GM04504 (cell line): Measurements from ENCODE around the gene RAB27B.

Source experiments
- DNase-seq: peaks from one replicate; pipeline ENCODE4 v3.0.0-alpha.2; 2012; ENCODE audit warnings: low read depth

The RAB27B gene

DNA sequence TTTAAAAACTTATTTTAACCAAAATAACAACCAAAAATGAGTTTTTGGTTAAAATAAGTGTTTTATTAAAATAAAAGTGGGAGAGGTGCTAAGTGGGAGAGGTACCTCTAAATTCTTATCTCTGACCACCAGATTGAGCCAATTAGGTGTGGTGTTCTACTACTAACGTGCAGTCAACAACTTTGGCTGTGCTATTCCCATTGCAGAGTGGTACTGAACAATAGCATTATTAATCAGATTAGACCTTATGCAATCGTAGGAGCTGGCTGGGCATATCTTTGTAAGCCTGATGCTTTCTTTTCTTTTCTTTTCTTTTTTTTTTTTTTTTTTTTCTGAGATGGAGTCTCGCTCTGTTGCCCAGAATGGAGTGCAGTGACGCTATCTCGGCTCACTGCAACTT is 38.9 kb downstream of the RAB27B start:
- no peak for DNase-seq

DNA sequence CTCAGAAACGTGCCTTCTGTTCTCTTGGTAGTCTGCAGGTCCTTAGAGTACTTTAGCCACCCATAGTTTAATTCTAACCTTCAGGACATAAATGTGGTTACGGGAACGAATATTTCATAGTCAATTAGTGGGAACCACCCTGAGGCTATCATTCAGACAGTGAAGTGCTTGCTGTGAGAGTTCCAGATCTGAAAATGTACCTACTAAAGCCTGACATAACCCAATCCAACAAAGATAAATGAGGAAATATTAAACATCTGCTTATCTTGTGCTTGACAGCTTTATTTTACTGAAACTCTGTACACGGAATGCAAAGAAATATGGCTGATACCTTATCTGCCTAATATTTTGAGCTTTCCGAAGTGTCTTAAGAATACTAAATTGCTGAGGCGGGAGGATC is 43.0 kb downstream of the RAB27B start:
- no peak for DNase-seq

DNA sequence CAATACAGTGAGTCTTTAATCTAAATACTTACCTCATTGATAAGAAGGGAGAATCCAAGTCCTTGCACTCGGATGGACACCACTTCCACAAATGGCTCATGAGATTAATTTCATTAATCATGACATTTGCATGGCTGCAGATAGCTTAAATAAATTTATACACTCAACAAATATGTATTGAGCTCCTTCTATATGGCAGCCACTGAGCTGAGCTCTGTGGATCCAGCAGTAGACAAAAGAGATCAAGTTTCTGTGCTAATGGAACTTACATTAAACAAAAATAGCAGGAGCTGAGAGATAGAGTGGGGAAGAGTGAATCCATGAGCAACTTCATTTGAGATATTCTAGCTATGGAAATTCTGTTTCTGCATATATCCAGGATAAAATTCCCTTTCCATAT is 44.4 kb downstream of the RAB27B start:
- DNase-seq, result no peak

DNA sequence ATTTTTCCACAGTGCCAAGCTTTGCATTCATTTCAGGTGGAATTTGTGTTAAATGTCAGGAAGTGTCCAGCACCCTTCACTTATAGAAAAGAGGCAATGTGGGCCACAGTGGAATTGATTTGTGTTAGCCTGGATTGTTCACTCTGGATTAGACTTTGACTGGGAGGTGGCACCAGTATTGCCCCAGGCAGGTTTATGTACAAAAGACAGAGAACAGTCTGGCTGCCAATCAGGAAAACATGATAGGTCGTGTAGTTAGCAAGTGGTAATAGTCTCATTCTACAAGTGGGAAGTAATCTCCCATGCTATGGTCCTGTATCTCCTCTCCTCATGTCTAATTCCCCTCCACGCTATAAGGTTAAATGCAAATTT is 45.6 kb downstream of the RAB27B start:
- no peak for DNase-seq

DNA sequence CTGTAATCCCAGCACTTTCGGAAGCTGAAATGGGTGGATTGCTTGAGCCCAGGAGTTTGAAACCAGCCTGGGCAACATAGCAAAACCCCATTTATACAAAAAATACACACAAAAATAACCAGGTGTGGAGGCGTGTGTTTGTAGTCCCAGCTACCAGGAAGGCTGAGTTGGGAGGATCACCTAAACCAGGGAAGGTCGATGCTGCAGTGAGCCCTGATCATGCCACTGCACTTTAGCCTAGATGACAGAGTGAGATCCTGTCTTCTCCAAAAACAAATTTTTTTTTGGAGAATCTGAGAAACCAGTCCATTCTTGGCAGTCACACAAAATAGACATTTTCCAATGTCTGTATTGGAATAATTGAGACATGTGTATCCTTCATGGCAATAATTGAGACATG is 46.8 kb downstream of the RAB27B start:
- DNase-seq, result no peak

DNA sequence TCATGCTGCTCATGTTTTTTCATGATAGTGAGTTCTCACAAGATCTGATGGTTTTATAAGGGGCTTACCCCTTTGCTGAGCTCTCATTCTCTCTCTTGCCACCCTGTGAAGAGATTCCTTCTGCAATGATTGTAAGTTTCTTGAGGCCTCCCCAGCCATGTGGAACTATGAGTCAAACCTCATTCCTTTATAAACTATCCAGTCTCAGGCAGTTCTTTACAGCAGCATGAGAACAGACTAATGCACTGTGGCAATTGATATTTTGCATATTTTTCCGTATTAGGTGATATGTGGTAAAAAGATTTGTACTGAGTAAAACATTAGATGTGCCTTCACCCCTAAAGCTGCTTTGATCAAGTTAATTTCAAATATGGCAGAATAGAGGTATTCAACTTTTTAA is 48.8 kb downstream of the RAB27B start:
- no peak for DNase-seq

DNA sequence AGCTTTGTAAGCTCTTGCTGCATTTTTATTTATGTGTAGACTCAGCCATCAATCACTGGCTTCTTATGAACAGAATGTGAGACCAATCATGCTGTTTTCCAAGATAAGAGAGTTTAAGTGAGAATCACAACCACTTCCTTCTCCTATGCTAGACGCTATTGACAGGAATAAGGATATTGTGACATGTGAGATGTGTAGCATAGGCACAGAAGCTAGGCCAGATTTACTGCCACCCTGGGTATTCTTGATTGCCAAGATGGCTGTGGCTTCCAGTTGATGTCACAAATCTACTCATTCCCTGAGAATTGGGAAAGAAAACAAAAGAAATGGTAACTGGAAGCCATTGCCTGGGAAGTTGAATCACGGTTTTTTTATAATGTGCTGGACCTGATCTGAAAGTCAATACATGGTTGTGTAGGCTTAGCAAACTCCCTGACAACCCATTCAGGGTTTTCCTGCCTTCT is 49.9 kb downstream of the RAB27B start:
- no peak for DNase-seq

DNA sequence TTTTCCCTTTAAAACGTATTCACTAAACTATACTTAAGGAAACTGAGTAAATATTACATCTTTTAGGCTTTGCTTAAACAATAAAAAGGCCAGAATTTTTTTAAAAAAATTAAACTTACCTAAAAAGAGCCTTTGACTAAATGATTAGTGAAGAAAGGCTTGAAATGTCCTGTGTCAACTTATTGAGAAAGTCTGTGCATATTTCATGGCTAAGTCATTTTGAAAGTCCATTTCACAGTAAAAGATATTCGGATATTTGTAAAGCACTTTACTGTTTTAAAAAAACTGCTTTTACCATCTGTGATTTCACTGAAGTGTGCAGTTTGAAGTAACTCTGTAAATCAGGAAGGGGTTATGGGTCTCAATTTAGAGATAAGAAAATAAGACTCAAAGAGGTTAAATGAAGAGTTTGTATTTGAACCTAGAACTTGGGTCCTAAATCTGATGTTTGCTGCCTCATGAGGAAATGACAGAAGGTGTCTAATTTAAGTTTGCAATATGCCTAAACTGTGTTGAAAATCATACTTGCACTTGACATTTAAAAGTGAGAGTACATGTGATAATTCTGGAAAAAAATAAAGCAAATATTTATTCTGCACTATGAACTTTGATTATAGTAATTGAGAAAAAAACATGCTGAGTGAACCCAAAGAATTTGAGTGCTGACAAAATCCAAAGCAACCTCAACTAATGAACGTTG is 50.5 kb downstream of the RAB27B start:
- DNase-seq, result no peak

DNA sequence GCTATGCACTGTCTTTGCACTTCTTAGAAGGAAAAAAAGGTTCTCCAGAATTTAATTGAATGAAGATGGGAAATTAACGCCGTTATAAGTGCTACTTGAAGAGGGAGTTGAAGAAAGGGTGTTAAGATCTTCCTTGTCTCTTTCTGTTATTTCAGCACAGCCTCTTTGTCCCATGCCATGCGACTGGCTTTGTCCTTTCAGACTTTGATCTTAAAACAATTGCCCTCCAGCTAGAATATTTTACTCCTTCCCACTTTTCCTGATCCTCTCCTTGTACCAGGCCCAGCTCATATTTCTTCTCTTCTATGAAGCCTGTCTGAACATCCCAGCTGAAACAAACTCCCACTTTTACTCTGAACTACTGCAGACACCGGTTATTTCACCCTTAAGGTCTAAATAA is 51.4 kb downstream of the RAB27B start:
- no peak for DNase-seq

DNA sequence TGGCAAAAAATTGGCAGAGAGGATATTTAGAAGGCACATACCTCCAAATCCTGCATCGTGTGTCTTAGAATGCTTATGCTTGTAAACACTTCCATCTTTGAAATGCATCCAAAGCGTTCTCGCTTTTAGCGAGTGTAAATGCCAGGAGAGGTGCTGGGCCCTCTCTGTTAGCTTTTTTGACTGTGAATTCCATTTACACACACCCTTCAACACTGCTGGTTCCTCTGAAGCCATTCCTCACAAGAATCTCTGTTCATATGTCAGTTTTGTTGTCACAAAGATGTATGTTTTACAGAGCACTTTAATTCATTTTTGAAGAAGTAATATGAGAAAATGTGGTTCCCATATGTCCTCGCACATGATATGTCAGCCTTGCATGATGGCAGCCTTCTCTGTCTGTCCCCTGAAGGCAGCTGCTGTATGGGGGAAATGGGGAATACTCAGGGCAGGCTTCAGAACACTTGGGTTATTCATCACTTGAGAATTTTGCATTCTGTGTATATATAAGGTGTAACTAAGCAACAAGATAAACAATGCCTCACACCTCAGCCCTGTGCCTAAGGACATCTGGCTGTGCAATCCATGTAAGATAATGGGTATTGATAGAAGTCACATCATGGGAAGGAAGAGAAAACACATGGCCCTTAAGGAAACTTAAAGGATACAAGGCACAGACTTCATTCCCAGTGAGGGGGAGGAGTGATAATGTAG is 52.3 kb downstream of the RAB27B start:
- no peak for DNase-seq

DNA sequence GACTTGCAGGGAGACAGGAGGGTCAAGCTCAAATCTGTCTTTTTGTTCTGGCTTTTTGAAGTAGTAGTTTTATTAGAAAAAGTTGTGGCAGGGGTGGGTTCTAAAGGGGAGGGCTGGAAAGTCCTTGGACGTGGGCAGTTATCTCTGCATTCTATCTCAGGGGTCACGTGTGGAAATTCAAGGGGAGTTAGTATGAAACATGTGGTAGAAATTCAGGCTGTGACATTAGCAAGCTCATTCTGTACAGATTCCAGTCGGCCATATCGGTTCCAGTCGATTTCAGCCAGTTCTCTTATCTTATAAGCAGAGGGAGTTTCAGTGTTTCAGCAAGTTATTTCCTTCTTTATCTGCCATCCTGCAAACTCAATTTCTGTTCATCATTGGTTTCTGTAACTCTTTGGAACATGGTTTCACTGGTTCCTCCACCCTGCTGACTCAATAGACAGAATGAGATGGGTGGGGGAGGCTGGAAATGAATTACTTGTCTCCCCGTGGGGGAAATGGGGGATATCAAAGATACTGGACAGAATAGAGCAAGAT is 53.0 kb downstream of the RAB27B start:
- no peak for DNase-seq

DNA sequence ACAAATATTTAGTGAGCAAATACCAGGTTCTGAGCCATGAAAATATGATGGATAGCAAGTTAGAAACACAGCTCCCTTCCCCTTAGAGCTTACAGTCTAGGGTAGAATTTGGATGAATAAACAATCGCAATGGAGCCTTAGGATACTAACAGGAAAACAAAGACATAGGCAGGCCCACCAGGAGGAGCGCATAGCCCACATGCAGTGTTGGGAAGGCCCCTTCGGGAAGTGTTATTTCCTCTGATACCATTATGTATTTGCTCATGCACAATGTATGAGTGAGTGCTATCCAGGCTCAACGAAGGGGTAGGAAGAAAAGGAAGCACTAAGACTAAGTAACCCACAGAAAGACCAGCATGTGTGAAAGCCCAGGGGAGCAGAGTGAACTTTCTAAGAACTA is 54.0 kb downstream of the RAB27B start:
- DNase-seq, result no peak

DNA sequence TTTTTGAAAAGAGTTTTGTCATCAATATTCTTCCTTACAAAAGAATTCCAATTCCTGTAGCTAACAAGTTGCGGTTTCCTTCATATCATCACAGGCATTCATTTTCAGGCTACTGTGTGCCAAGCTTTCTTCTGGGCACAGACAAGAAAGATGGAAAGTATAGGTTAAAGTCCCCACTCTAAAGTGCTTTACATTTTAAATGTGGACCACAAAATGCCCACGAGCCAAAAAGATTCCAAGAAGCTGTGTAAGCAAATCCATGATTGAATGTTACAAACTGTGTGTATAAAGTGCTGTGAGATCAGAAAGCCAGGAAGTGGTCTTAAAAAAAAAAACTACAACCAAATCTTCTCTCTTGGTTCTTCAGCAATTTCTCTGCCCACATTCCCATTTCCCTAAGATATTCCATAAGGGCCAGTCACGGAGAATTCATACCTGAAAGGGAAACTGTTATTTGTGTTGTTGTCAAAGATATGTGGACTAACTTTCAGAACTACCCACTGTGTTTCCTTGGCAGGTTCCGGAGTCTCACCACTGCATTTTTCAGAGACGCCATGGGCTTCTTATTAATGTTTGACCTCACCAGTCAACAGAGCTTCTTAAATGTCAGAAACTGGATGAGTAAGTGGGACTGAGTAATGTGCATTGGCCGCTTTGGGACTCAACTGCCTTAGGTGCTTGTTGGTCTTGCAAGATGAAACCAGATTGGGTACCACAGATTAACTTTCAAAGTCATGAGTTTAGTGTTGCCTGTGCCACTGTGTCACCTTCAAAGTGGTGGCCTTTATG is 55.7 kb downstream of the RAB27B start:
- DNase-seq, result no peak

DNA sequence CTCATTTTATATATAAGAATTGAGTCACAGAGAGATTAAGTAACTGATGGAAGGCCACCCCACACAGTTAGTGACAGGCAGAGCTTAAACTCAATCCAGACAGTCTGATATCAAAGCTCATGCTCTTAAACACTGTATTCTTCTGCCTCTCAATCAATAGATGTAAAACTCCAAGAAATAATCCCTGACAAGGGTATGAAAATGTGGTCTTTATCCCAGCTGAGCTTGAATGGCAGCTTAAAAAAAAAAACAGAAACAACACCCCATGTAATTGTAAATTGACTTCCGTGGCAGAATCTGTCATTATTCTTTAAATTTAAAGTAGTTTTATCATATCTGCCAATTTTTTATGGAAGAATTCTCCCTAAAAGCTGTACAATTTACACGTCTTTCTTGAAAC is 60.1 kb downstream of the RAB27B start:
- no peak for DNase-seq

DNA sequence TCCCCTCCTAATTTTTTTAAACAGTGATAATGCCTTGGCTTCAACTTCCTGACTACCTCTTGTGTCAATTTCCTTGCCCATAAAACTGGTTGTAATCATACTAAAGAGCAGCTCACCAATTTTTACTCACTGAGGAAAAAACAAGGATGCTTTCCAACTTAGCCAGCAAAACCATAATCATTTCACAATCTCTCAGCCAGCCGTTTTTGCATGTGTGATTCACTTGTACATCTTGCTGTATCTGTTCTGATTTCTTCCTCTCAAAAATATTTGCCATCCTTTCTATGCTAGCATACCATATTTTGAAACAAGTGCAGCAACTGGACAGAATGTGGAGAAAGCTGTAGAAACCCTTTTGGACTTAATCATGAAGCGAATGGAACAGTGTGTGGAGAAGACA is 60.7 kb downstream of the RAB27B start:
- peak; percentile 45 for DNase-seq

DNA sequence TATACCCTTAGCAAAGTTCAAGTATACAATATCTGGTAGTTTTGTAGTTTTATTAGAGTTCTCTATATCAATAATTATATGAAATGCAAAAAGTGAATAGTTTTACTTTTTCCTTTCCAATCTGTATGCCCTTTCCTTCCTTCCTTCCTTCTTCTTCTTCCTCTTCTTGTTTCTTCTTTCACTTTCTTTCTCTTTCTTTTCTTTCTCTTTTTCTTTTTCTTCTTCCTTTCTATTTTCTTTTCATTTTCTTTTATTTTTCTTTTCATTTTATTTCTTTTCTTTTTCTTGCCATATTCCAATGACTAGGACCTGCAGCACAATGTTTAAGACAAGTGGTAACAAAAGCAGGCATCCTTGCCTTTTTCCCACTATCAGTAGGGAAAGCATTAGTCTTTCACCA is 71.2 kb downstream of the RAB27B start:
- DNase-seq, result no peak

DNA sequence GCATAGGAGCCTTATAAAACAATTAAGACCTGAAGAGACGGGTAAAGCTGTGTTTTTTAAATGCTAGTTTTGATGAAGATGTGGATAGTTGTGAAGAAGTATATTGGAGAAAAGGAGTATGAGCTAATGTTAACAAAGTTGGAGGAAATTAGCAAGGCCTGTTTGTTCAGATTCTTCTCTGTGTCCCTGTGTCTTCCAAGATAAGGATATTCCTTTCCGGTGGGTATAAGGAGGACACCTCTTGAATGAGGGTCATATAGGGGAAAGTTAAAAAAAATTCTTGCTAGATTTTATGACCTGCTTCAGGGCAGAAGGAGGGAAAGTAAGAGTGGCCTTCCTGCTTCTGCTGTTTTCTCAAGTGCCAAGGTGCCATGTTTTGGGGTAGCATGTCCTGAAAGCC is 72.0 kb downstream of the RAB27B start:
- no peak for DNase-seq

DNA sequence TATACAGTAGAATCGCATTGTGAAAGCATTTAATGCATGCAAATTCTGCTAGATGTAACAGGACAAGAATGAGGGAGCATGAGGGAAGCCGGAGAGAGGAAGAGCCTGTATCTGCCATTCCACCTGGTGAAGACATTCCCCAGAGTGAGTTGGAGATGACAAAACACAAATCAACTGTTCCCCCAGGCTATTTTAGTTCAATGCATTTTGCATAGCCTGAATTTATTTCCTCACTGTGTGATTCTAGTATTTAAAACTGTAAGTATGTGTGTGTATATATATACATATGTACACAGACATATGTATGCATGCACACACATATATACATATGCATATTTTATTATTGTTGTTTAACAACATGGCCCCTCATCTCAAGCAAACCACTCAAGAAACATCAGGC is 76.3 kb downstream of the RAB27B start:
- no peak for DNase-seq

DNA sequence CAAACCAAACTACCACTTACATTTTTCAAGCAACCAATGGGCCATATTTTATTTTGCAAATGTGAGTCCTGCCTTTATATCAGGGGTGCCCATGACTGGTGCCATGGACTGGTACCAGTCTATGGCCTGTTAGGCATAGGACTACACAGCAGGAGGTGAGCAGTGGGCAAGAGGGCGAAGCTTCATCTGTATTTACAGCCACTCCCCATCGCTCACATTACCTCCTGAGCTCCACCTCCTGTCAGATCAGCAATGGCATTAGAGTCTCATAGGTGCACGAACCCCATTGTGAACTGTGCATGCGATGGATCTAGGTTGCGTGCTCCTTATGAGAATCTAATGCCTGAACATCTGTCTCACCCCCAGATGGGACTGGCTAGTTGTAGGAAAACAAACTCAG is 77.4 kb downstream of the RAB27B start:
- DNase-seq, result no peak

DNA sequence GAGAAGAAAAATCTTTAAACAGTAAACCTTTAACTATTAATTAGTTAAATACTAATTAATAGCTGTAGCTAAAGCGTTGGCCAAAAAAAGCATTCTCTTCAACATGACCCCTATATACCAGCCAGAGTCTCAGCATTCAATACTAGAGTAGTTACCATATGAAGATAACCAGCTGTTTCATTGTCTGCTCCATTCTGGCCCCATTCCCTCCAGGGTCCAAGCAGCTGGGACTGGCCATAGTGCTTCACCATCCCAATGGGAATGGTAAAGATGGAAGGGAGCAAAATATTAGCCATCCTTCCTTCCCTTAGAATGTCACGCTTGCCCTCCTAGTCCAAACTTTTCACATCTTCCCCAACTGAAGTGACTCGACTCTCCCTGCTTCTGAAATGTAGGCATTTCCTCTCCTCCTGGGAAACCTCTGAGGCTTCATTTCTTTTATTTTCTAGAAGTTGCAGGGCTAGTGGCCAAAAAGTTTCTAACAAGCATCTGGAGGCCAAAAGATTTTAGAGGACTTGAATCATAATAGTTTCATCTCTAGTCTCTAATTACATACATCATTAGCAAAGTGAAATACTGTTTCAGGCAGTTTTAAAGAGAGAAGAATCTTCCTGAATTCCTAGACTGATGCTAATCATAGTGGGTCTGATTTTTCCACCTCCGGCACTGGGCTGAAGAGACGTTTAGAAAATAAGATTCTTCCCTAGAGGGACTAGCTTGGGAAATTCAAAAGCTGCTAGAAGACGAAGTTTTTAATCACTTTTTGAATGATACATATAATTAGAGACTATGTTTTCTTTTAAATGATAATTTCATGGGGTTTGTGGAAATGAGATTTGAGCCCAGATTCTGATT is 78.3 kb downstream of the RAB27B start:
- DNase-seq, result peak; percentile 74

DNA sequence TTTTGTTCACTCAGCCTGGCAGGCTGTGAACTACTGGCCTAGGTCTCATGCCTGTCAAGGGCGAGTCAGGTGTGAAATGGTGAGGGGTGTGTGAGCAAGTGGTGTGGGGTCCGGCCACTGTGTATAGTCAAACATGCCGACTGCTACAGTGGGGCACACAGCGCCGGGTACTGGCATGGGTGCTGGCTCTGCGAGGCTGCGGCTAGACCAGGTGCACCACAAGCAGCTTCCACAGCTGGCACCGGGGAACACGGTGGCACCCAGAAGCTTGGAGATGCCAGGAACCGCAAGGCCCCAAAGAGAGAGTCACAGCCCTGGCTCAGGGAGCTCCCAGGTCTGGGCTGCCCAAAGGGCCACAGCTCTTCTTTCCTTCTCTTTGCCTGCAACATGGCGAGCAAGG is 81.3 kb downstream of the RAB27B start:
- no peak for DNase-seq
